Islet precursor cell (in vitro differentiated cells): ENCODE measurements around the gene TMEM263.
"Not testable (repeated sequence)": the region's sequence is repeated elsewhere in the genome, so short reads cannot be mapped to it uniquely, and the experiment has no call there.

Source experiments
- DNase-seq: peaks from one replicate; pipeline ENCODE4 v3.0.0-alpha.2; 2018

The TMEM263 gene

DNA sequence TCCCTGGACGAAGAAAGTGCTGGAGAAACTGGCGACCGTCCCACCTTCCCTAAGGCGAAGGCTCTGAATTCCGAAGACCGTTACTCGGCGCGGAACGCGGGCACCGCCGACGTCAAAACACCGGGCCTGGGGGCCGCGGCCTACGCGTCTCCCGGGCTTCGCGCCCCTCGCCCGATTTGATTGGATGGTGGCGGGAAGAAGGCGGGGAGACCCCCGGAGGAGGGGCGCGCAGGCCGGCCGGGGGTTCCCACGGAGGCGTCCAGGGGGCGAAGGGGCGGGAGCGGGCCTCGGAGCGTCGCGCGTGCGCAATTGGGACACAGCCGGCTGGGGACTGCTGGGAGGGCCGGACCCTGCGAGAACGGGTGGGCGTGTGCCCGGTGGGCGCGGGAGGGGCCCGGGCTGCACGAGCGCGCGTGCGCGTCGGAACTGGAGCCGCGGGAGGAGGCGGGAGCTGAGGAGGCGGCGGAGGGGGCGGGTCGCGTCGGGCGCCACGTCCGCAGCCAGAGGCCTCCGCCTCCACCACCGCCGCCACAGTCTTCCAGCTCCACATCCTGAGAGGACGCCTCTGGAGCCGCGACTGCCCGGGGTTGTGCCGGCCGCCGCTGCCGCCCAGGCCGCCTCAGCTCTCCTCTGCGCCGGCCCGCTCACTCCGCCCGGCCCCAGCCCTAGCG, at the start of gene TMEM263:
TMEM263 (plus strand) TSS at position 531 of the 671 bp plus-strand sequence. CDS start 11,210 bp downstream, outside the sequence.
- DNase-seq: peak; percentile 99

DNA sequence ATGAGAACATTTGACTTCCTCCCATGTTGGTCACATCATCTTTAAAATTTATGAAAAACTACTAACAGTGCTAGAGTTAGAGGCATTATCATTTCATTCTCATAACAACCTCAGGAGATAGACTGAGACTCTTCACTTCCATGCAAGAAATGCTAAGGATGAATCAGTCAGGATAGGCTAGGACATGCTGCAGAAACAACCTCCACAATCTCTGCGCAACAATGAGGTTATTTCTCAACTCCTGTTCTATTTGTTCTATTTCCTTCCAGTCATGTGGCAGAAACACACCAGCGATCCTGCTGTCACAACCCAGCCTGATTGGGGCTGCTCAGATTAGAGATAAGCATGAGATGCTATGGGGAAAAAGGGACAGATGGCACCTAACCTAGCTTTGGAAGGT, 49.0 kb upstream of the TMEM263 start:
- DNase-seq: no peak

DNA sequence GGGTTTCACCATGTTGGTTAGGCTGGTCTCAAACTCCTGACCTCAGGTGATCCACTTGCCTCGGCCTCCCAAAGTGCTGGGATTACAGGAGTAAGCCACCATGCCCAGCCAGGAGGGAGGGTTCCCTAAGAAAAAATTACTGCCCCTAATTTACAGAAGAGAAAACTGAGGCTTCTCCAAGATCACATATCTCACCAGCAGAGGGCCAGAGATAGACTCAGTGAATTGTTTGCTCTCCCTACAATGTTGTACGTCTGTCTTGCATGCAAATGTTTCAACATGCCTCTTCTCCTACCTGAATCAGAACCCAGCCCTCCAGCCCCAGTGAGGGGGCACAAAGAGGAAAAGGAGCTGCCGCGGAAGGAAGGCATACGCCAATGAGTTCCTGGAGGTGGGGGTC, 48.3 kb upstream of the TMEM263 start:
- no peak for DNase-seq

DNA sequence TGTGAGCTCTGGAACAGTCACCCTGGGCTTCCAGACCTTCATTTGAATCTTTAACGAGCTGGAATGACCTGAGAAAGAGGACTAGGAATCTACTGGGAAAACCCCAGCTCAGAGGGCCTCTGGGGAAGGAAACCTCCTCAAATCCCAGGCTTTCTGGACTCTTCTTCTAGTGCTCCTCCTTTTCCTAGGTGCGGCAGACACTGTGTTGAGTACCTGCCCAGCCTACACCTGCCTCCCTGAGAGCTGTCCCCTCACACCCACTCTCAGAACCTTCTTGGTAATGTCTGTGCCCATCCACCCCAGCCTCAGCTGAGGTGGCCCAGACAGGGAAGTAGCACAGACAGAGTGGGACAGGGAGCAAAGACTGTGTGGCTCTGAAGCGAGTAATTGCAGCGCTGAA, 47.9 kb upstream of the TMEM263 start:
- no peak for DNase-seq

DNA sequence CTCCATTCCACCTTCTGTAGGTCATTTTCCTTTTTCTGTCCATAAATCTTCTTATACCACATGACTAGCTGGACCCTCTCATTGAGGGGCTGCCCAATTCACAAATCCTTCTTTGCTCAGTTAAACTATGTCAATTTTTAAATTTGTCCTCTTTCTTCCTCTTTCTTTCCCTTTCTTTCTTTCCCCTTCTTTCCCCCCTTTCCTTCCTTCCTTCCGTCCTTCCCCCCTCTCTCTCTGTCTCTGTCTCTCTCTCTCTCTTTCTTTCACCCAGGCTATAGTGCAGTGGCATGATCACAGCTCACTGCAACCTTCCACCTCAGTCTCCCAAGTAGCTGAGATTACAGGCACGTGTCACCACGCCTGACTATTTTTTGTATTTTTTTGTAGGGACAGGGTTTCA, 47.1 kb upstream of the TMEM263 start:
- DNase-seq: no peak

DNA sequence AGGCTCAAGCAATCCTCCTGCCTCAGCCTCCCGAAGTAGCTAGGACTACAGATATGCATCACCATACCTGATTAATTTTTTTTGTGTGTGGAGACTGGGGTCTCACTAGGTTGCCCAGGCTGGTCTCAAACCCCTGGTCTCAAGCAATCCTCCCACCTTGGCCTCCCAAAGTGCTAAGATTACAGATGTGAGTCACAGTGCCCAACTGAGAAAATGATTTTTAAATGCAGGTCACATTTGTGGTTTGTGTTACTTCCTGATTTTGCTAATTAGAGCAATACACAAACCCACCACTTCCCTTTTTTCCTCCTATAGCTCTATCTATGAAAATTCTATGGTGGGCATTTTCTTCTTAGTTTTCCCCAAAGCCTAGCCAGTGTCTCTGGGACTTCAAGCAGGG, 45.5 kb upstream of the TMEM263 start:
- no peak for DNase-seq

DNA sequence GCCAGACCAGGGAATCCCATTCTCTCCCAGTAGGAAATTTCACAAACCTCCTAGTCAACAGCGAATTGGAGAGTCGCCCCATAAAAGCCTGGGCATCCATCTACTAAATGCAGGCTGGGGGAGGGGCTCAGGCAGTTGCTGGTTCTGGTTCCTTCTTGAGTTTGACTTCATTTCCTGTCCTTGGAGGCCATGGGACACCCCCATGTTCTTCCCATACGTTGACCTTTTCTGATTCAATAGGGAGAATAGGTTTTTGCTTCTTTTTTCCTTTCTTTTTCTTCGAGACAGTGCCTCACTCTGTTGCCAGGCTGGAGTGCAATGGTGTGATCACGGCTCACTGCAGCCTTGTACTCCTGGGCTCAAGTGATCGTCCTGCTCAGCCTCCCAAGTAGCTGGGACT, 44.1 kb upstream of the TMEM263 start:
- DNase-seq: no peak

DNA sequence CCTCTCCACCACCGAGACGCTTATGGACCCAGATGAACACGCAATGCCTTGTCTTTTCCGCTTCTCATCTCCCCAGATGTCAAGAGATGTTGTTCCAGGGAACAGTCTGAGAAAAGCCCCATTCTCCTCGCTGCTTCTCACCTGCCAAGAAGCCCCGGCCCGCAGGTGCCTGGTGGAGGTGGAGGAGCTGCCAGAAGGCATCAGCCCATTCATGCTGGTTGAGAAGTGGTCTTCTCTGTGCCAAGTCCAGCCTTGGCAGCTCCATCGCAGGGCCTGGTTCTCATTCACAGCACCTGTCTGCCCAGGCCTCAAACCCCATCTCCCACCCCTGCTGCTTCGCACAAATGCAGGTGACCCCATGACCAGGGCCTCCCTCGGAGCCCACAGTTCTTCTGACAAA, 42.3 kb upstream of the TMEM263 start:
- DNase-seq: no peak

DNA sequence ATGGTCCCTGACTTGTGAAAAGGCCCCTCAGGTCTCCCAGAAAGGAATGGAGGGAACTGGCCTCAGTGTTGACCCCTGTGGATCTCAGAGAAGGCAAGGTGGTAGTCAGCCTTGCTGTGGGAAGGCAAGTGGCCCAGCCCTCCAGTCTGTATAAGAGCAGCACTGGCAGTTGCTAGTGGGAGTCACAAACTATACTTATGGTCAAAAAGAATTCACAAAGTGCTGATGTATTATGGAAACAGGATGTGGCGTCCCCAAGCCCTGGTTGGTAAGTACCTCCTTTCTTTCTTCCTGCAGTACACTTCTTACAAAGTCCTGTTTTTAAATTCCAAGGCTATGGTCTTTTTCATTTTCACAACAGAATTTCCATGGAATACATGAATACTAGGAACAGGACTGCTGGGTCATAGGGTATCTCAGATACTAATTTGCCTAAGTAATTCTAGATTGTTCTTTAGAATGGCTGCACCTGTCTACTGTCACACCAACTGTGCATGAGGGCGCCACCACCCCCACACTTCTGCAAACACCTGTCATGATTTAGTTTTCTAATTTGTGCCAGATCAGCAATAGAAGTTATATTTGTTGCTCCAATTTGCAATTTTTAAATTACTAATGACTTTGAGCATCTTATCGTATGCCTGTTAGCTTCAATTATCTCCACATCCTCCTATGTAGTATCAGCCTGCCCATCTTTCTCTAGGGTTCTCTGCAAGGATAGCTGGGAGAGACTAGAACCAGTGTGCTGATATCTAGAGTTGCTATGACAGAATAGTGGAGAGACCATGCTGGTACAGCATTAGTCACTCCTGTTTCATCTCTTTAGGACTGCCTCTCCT, 40.7 kb upstream of the TMEM263 start:
- DNase-seq: no peak

DNA sequence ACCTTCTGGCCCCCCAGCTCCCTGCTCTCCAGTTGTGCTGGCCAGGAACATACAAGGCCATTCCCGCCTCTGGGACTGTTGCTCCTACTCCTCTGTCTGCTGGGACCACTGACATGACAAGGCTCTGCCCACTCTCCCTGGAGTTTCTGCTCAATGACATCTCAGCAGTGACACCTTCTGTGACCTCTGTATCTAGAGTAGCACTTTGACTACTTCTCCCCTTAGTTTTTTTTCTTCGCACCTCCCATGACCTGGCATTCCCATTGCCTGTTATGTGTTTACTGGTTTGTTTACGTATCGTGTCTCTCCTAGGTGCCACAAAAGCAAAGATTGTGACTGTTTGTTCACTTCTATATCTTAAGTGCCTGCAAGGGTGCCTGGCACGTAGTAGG, 40.1 kb upstream of the TMEM263 start:
- no peak for DNase-seq

DNA sequence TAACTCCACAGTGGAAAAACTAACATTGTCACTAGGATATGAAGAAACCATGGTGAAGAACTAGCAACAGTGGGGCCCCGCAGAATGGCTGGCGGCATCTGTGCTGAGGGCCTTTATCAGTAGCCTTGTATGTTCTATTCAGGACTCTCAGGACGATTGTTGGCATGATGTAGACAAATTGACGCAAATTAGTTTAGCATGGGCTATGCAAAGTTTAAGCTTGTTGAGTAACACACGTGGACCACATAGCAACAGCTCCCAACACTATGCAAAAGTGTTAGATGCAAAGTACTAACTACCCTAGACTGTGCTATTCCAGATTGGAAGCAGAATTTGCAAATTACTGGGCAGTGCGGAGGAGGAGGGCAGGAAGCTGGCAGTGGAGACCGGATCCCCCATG, 38.2 kb upstream of the TMEM263 start:
- no peak for DNase-seq

DNA sequence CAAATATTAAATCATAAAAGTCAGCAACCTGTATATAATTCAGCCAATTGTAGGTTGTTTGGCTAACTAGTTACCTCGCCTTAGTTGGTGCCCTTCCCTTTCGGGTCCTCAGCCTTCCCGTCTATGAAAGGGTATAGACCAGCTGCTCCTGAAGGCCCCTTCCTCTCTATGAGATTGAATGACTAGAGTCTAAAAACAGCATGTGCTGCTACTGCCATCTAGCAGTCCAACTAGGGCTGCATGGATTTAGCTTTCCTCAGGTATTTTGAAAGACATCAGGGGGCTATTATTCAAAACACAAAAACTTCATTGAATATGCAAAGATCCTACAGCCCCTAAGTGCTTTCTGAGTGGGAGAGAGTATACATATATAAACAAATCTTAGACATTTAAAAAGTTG, 37.0 kb upstream of the TMEM263 start:
- no peak for DNase-seq

DNA sequence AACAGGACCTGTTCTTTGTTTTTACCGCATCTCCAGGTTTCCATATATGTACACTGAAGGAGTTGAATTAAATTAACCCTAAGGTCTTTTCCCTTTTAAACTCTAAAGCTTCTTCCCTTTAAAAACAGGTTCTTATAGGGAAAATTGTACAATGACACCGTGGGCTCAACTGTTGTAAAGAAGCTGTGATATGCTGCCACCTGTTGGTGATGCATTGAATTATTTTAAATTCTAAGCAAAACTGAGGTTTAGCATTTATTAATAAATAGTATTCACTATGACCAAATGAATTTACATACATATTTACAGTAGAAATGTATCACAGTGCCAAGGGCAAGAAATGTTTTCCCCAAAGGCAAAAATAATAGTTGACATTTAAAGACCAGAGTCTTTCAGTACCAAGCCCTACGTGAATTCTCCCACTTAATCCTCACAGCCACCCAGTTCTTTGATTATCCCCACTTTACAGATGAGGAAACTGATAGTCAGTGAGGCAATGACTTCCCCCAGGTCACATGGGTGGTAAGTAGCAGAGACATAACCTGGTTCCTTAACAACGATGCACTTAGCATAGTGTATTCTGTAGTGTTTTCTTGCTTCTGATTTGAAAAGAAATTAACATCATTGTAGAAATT, 35.7 kb upstream of the TMEM263 start:
- no peak for DNase-seq

DNA sequence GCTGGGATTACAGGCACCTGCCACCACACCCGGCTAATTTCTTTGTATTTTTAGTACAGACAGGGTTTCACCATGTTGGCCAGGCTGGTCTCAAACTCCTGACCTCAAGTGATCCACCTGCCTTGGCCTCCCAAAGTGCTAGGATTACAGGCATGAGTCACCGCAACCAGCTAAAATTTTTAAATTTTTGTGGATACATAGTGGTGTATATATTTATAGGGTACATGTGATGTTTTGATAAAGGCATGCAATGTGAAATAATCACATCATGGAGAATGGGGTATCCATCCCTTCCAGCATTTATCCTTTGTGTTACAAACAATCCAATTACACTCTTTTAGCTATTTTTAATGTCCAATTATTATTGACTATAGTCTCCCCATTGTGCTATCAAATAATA, 33.7 kb upstream of the TMEM263 start:
- not testable (repeated sequence) for DNase-seq

DNA sequence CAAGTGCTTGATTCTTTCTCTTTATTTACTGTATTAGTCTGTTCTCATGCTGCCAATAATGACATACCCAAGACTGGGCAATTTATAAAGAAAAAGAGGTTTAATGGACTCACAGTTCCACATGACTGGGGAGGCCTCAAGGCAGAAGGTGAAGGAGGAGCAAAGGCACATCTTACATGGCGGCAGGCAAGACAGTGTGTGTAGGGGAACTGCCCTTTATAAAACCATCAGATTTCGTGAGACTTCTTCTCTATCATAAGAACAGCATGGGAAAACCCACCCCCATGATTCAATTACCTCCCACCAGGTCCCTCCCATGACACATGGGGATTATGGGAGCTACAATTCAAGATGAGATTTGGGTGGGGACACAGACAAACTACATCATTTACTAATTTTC, 32.1 kb upstream of the TMEM263 start:
- DNase-seq: not testable (repeated sequence)

DNA sequence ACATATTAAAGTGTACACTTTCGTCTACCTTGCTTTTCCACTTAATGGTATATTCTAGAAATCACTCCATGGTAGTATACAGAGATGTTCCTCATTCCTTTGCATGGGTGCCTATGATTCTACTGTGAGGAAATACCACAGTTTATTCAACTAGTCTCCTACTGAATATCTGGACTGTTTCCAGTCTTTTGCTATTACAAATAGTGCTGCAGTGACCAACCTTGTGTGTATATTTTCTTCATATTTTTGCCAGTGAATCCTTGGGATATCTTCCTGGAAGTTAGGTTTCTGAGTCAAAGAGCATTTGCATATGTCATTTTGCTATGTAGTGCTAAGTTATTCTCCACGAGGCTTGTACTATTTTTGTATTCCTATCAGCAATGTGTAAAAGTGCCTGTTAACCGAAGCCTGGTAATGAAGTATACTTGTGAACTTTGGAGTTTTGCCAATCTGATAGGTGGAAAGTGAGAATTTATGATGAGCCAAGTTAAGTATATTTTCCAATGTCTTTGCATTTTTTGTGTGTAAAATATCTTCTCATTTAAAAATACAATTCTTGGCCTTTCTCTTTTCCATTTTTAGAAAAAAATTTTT, 31.3 kb upstream of the TMEM263 start:
- no peak for DNase-seq

DNA sequence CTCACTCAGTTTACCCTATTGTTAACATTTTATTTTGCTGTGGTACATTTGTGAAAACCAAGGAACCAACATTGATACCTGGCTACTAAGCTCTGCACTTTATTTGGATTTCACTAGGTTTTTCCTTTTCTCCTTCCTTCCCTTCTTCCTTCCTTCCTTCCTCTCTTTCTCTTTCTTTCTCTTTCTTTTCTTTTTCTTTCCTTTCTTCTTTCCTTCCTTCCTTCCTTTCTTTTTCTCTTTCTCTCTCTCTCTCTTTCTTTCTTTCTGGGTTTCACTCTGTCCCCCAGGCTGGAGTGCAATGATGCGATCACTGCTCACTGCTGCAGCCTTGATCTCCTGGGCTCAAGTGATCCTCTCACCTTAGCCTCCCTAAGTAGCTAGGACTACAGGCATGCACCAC, 29.1 kb upstream of the TMEM263 start:
- DNase-seq: no peak

DNA sequence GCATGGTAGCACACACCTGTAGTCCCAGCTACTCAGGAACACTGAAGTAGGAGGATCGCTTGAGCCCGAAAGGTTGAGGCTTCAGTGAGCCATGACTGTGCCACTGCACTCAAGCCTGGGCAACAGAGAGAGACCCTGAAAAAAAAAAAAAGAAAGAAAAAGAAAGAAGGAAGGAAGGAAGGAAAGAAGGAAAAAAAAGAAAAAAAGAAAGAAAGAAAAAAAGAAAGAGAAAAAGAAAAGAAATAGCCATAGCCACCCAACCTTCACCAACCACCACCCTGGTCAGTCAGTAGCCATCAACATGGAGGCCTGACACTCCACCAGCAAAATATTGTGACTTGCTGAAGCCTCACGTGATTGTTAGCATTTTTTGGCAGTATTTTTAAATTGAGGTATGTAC, 21.4 kb upstream of the TMEM263 start:
- DNase-seq: no peak

DNA sequence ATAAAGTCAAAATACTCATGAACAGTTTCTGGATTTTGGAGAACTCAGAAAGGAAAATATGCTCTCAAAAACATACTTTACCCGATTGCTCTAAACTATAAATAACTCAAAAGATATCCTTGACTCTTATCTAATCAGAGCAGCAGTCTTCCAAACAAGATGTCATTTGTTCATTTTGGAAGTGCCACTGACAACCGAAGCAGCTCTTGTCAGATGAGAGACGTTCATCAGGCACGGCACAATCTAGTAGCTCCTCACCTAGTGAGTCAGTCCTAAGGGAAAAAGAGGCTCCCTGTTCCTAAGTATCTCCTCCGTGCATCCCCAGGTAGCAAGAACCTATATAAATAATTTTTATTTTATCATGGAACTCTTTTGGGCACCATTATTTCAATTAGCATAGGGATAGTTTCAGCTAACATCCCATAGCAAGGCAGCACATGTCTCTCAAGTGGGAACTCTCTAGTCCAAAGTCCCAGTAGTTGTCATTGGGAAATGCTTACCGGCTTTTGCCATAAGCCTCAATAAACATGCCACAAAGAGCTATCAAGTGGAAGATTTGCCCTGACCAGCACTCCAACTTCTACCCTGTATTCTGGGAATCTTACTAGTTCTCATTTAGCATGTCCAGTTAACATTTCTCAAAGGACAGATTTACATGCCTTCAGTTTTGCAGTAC, 14.1 kb upstream of the TMEM263 start:
- DNase-seq: no peak

DNA sequence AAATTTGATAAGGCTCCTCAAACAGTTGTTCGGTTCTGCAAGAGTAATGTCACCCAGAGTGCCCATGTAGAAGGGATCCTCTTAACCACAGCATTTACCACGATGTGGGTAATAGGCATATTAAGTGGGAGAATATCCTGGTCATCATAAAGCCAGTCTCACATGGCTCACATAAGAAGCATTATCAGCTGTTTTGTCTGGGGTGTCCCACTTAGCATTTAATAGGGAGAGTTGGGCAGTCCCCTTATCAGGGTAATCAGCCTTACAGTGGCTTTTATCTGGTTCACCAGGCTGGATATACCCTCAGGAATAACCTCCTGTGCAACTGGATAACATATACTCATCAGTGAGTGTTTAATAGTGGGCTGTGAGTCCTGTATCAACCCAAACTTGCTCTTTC, 12.9 kb upstream of the TMEM263 start:
- DNase-seq: no peak

DNA sequence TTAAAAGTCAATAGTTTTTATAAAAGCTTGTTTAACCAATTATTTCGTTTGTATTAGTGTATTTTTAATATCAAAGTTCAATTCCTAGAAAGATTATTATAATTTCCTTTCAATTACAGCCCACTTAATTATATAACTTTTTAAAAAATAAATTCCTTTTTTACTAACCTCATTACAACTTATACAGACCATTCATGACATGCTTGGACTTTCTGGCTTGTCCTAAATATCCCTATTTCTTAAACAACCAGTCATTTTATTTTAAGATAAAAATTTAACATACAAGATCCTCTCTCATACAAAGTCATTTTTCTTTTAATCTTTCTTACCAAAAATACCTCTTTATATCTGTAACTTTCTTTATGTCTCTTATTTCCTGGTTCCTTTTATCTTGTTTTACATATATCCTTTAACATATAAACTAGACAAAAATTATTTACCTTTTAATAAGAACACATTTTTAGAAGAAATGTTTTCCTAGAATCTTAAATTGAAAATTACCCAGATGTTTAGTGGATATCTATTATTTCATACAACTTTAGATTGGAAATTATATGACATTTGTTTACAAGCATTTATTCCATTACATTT, 10.4 kb upstream of the TMEM263 start:
- no peak for DNase-seq

DNA sequence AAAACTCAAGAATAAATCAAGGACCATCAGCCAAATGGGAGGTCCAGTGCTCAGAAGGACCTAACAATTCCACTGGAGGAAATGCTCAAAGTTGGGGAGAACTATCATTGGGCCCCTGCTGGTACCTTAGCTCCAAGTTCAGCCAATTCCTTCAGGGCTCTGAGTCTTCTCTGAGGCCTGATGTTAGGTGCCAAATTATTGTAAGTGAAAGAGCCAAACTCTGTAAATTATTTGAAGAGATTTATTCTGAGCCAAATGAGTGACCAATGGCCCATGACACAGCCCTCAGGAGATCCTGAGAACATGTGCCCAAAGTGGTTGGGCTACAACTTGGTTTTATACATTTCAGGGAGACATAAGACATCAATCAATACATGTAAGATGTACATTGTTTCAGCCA, 8.2 kb upstream of the TMEM263 start:
- DNase-seq: no peak

DNA sequence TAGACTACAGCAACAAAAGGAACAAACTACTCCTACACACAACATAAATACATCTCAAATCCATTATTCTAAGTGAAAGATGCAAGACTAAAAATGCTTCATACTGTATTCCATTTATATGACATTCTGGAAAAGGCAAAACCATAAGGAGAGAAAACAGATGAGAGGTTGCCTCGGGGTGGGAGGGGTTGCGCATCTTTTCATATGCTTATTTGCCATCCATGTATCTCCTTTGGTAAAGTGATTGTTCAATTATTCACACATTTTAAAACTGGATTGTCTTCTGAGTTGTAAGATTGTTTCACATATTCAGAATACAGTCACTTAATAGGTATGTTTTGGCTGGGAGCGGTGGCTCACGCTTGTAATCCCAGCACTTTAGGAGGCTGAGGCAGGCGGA, 5.1 kb upstream of the TMEM263 start:
- DNase-seq: no peak
